WTC11 (cell line): ENCODE data around the gene FRMD4A.

Source experiments
- JUN ChIP-seq: sonication (generic); formaldehyde crosslinking; IDR thresholded peaks from 2 replicates; pipeline ENCODE4 v1.8.0; 2023; ENCODE audit warnings: mild to moderate bottlenecking, missing genetic modification reagents
- TEAD4 ChIP-seq: sonication (generic); formaldehyde crosslinking; IDR thresholded peaks from 2 replicates; pipeline ENCODE4 v1.8.0; 2022; ENCODE audit warnings: mild to moderate bottlenecking, missing genetic modification reagents
- ZNF416 ChIP-seq: fragments of 250-450 bp; sonication (Bioruptor Pico); IDR thresholded peaks from 2 replicates; pipeline ENCODE4 v1.9.0; 2021; ENCODE audit warnings: mild to moderate bottlenecking, inconsistent platforms
- TF ChIP-seq, protein P1 (sequence below): fragments of 200-600 bp; IDR thresholded peaks from 2 replicates; pipeline ENCODE4 v1.8.0; 2022; ENCODE audit warnings: antibody characterized with exemption
- TF ChIP-seq, protein P2 (sequence below): sonication (generic); formaldehyde crosslinking; IDR thresholded peaks from 2 replicates; pipeline ENCODE4 v1.8.0; 2022; ENCODE audit warnings: missing genetic modification reagents

DNA sequence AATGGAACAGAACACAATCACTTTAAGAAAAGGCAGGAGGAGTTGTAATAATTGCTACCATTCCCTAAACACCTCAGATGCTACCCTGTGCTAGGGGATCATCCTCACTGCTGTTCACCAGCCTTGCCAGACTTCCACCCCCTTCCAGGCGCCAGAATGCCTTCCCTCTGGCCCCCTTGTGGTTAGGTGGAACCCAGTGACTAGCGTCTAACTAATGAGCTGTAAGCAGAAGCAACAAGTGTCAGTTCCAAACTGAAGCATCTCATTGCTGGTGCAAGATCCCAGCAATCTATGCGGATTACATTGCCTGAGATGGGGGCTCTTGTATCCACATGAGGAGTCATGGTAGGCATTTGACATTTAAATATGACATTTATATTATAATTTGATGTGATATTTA is 86.6 kb downstream of the FRMD4A start:
- no peak for TF ChIP-seq ZNF416 (CRISPR knock-in tag)
- TF ChIP-seq, protein P1, sequence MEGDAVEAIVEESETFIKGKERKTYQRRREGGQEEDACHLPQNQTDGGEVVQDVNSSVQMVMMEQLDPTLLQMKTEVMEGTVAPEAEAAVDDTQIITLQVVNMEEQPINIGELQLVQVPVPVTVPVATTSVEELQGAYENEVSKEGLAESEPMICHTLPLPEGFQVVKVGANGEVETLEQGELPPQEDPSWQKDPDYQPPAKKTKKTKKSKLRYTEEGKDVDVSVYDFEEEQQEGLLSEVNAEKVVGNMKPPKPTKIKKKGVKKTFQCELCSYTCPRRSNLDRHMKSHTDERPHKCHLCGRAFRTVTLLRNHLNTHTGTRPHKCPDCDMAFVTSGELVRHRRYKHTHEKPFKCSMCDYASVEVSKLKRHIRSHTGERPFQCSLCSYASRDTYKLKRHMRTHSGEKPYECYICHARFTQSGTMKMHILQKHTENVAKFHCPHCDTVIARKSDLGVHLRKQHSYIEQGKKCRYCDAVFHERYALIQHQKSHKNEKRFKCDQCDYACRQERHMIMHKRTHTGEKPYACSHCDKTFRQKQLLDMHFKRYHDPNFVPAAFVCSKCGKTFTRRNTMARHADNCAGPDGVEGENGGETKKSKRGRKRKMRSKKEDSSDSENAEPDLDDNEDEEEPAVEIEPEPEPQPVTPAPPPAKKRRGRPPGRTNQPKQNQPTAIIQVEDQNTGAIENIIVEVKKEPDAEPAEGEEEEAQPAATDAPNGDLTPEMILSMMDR = 0 out of 2 replicates have a peak, but pooled peaks have one; percentile 14
- TF ChIP-seq, protein P2, sequence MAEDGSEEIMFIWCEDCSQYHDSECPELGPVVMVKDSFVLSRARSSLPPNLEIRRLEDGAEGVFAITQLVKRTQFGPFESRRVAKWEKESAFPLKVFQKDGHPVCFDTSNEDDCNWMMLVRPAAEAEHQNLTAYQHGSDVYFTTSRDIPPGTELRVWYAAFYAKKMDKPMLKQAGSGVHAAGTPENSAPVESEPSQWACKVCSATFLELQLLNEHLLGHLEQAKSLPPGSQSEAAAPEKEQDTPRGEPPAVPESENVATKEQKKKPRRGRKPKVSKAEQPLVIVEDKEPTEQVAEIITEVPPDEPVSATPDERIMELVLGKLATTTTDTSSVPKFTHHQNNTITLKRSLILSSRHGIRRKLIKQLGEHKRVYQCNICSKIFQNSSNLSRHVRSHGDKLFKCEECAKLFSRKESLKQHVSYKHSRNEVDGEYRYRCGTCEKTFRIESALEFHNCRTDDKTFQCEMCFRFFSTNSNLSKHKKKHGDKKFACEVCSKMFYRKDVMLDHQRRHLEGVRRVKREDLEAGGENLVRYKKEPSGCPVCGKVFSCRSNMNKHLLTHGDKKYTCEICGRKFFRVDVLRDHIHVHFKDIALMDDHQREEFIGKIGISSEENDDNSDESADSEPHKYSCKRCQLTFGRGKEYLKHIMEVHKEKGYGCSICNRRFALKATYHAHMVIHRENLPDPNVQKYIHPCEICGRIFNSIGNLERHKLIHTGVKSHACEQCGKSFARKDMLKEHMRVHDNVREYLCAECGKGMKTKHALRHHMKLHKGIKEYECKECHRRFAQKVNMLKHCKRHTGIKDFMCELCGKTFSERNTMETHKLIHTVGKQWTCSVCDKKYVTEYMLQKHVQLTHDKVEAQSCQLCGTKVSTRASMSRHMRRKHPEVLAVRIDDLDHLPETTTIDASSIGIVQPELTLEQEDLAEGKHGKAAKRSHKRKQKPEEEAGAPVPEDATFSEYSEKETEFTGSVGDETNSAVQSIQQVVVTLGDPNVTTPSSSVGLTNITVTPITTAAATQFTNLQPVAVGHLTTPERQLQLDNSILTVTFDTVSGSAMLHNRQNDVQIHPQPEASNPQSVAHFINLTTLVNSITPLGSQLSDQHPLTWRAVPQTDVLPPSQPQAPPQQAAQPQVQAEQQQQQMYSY (CRISPR knock-in tag) = no peak
- no peak for TF ChIP-seq TEAD4 (CRISPR knock-in tag)
- TF ChIP-seq JUN (CRISPR knock-in tag) = no peak
